Measurements from ENCODE around the gene ZIM2.

ZIM2 gene

DNA sequence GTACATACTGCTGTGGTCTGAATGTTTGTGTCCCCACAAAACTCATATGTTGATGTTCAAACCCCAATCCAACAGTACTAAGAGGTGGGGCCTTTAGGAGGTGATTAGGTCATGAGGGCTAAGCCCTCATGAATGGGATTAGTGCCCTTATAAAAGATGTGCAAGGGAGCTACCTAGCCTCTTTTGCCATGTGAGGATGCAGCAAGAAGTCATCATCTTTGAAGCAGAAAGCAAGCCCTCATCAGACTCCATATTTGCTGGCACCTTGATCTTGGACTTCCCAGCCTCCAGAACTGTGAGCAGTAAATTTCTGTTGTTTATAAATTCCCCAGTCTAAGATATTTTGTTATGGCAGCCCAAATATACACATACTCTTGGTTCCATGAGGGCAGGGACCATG is 33.9 kb downstream of the ZIM2 start:
- no peak for DNase-seq (ENCODE audit: low read depth)

DNA sequence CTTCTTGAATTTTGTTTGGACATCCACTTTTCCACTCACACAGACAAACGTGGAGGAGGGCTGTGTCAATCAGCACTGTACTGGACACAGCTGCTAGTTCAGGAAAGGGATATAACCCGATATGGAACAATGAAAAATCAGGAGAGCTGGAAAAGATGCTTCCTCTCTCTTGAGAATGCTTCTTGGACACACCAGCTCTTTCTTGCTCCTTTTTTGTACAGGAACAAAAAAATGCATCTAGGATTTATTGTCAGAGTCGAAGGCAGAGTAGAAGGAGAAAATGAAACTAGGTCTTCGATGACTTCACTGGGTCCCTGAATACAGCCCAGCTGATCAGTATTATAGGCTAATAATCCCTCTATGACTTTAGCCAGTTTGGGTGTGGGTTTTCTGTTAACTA is 62.2 kb downstream of the ZIM2 start:
- no peak for DNase-seq (ENCODE audit: low read depth)

DNA sequence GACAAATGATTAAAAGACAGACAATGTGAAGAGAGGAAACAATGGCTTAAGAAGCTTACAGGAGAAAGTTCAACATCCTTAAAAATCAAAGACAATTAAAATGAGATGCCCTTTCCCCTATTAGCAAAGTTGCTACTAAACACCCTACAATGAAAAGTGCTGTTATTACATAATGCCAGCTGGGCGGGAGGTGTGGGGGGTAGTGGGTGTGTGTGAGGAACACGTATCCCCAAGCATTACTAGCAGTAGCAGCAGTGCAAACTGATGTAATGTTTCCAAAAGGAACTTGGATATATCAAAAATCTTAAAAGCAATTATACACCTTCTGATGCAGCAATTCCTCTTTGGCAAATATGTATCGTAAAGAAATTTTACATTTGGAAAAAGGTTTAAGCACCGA is 70.9 kb downstream of the ZIM2 start:
- DNase-seq (ENCODE audit: low read depth): no peak

DNA sequence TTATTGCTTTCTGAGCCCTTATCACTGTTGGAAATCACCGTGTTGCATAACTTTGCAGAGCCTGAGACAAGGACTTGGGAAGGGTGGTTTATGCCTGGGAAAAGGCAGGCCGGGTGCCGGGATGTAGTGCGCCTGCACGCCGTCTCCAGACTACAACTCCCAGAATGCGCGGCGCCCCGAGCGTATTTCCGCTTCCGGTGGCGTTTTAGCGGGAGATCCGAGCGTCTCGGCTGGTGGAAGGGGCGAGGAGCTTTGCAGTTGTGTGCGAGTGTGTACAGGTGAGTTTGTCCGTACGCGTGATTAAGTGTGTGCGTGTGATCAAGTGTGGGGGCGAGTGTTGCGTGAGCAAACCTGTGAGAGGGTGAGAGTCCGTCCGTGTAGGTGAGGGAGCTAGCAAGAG is 75.4 kb downstream of the ZIM2 start:
- DNase-seq (ENCODE audit: low read depth): no peak

DNA sequence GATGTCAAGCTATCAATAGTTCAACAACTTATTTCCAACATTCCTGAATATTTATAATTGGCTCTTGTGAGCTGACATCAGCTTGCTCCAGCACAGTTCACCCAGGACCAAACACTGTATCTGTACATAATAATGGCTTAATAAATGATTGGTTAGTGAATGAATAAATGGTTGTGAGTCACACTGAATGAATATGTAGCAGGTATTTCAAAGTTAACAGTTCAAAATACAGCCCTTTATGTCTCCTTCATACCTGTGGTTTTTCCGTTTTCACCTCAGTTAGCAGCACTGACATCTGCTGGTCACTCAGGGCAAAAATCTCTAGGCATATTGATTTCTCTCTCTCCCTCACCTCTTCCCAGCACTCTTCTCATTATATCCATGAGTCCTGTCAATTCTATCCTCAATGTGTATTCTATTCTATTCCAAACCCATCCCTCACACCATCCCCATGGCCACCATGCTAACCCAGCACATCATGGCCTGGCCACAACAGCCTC is 76.3 kb downstream of the ZIM2 start:
- no peak for DNase-seq (ENCODE audit: low read depth)

DNA sequence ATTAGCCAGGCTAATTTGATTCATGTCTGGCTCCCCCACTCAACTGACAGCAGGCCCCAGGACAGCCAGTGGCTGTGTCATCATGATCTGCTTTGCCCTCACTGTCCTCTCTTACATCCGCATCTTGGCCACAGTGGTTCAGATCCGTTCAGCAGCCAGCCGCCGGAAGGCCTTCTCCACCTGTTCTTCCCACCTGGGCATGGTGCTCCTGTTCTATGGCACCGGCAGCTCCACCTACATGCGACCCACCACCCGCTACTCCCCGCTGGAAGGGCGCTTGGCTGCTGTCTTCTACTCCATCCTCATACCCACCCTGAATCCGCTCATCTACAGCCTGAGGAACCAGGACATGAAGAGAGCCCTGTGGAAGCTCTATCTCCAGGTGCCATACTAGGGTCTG is 79.7 kb downstream of the ZIM2 start:
- no peak for DNase-seq (ENCODE audit: low read depth)

DNA sequence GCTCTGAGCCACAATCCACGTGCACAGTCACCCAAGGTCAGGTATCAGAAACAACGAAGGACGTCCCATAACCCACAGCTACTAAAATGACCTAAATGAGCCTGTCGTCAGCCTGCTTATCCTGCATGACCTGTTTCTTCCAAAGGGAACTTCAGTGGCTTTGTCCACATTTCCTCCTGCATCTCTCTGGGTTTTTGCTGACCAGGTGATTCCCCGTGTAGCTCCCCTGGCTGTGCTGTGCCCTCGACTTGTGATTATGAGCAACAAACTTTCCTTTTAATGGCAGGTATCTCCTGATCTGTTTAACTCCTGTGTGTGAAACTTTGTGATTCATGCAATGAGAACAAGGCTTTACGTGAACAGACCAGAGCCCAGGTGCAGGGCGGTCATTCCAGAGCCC is 81.0 kb downstream of the ZIM2 start:
- no peak for DNase-seq (ENCODE audit: low read depth)

DNA sequence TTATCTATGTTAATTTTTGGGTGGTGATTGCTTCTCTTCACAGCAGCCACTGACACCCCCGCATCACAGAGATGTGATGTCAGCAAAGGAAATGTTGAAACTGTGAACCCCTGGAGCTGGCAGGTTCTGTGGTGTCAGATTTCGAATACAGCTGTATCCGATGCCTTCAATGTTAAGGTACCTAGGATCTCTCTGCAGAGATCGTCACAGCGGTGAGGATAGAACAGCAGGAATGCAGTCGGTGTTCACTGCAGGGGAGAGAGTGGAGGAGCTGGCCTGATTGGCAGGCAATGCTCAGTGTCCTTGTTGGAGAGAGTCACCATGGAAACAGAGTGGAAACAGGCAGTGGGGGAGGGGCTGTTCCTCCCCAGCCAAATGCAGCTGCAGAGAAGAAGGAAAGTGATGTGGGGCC is 89.4 kb downstream of the ZIM2 start:
- no peak for DNase-seq (ENCODE audit: low read depth)

DNA sequence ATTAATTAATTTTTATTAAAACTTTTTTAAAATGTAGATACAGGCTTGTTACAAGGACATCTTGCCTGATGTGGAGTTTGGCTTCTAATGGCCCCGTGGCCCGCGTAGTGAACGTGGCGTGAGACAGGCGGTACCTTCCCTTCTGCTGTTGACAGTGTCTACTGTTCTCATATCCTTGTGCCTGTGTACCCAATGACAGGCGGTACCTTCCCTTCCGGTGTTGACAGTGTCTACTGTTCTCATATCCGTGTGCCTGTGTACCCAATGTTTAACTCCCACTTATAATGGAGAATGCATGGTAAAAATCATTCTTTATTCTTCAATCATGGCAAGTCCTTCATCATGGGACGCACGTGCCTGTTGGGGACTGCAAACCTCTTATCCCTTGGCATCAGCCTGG is 89.9 kb downstream of the ZIM2 start:
- no peak for DNase-seq (ENCODE audit: low read depth)

DNA sequence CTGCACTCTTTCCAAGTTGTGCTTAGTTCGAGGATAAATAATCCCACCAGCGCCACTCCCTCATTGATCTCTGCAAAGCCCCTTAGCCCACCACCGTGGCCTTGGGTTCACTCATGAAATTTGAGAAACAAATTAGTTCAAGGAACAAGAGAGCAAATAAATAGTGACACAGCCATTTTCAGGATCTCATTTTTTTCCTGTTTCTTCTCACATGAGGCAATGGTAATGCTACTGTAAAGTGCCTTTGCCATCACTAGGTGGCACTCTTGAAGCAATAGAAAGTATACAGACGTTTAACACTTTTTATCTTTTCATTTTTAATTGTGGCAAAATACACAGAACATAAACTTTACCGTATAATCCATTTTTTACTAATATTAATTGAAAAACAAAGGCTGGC is 92.1 kb downstream of the ZIM2 start:
- DNase-seq (ENCODE audit: low read depth): no peak

DNA sequence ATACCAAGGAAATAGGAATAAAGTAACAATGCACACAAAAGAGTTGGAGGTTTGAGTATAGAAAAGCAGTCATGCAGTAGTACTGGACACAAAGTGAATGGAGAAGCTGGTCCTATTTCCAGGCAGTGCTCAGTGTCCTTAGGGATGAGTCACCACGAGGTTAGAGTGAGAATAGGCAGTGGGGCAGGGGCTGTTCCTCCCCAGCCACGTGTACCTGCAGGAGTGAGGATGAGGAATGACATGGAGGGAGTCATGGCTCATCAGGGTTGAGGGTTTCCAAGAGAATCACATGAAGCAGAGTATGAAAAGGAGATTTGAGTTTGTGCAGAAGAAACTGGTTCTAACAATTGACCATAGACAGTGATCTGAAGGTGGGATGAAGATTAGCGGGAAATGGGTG is 94.2 kb downstream of the ZIM2 start:
- no peak for DNase-seq (ENCODE audit: low read depth)

DNA sequence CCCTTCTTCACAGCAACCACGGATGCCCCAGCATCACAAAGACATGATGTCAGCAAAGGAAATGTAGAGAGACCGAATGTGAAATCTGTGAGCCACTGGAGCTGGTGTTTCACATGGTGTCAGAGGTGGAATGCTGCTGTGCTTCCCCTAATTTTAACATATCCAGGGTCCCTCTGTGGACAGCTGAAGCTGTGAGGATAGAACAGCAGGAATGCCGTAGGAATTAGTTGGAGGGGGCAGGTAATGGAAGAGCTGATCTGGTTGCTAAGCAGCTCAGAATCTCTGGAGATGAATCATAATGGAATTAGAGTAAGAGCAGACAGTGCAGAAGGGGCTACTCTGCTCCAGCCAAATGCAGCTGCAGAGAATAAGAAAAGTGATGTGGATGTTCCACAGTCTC is 100.0 kb downstream of the ZIM2 start:
- no peak for DNase-seq (ENCODE audit: low read depth)

DNA sequence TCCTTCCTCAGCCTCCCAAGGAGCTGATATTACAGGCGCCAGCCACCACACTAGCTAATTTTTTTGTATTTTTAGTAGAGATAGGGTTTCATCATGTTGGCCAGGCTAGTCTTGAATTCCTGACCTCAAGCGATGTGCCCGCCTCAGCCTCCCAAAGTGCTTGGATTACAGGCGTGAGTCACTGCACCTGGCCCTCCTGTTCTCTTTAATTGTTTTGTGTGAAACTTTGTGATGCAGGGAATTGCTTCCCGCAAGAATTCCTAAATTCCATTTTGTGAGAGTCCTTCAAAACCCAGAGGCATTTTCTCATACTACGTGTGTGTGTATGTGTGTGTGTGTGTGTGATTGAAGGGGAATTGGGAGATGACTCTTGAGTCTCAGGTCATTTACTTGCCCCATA is 104.0 kb downstream of the ZIM2 start:
- no peak for DNase-seq (ENCODE audit: low read depth)

DNA sequence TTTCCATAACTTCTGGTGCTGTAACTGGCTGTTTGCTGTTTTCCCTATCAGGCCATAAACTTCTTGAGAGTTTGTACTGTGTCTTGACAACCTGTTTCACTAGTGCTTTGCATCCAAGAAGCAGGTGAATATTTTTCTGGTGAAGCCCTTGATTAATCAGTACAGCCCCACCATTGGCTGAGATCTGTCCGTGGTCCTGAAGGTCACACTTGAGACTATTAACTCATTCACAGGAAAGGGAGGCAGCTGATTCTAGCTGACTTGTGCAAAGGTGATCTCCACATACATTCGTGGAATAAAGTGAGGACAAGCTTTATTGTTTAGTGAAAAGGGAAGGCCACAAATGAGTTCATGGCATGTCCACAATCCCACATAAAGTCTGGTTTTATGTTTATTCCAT is 107.5 kb downstream of the ZIM2 start:
- no peak for DNase-seq (ENCODE audit: low read depth)

DNA sequence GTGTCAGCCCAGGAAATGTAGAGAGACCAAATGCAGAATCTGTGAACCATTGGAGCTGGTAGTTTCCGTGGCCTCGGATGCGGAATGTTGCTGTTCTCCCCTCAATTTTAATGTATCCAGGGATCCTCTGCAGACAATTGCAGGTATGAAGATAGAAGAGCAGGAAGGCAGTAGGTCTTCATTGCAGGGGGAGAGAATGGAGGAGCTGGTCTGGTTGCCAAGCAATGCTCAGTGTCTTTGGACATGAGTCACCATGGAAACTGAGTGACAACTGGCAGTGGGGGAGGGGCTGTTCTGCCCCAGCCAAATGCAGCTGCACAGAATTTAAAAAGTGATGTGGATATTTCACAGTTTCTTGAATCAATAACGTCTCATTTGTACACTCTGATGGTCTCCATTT is 112.8 kb downstream of the ZIM2 start:
- DNase-seq (ENCODE audit: low read depth): no peak

DNA sequence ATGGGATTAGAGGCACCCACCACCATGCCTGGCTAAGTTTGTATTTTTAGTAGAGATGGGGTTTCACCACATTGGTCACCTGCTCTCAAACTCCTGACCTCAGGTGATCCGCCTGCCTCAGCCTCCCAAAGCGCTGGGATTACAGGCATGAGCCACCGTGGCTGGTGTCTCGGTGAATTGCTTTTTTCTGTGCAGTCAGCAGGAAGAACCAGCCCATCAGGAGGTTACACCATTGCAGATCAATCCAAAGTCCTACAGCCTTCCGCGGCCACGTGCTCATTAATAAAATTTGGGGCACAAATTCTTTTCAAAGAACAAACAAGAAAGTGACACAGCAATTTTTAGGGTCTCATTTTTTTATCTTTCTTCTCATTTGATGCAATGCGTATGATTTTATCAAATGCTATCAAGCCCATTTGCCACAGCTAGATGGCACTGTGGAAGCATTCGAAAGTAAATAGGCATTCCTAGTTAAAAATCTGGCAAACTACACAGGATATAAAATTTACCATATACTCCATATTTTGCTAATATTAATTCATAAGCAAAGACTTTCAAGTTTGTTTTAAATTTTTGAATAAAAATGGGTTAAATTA is 114.6 kb downstream of the ZIM2 start:
- no peak for DNase-seq (ENCODE audit: low read depth)

Data from stimulated activated CD8-positive, alpha-beta memory T cell treated with anti-CD3 and anti-CD28 coated beads, Interleukin-4, amount 100 ng/mL, for 24 hours (primary cell).